IPS-20b (cell line): ENCODE results near the gene WHRN.

Experiments used
- H3K27ac ChIP-seq: one replicate; pipeline ENCODE4 v1.5.1; 2013; ENCODE audit warnings: low read length
- H3K27me3 ChIP-seq: 2 replicates; pipeline ENCODE4 v1.6.1; 2013; ENCODE audit warnings: mild to moderate bottlenecking, low read length, inconsistent platforms; ENCODE audit not compliant: insufficient read depth
- H3K36me3 ChIP-seq: 2 replicates; pipeline ENCODE4 v1.6.1; 2013; ENCODE audit warnings: low read depth, mild to moderate bottlenecking, inconsistent platforms, low read length, moderate library complexity; ENCODE audit not compliant: insufficient read depth
- H3K4me1 ChIP-seq: 2 replicates; pipeline ENCODE4 v1.6.1; 2013; ENCODE audit warnings: mild to moderate bottlenecking, control low read depth, inconsistent platforms, low read length, moderate library complexity; ENCODE audit not compliant: insufficient read depth
- H3K4me3 ChIP-seq: 2 replicates; pipeline ENCODE4 v1.5.1; 2013; ENCODE audit warnings: mild to moderate bottlenecking, low read length, inconsistent platforms
- H3K9ac ChIP-seq: 2 replicates; pipeline ENCODE4 v1.6.1; 2013; ENCODE audit warnings: low read depth, mild to moderate bottlenecking, inconsistent platforms, low read length, moderate library complexity
- H3K9me3 ChIP-seq: 2 replicates; pipeline ENCODE4 v1.6.1; 2013; ENCODE audit warnings: mild to moderate bottlenecking, low read depth, low read length, inconsistent platforms; ENCODE audit not compliant: insufficient read depth

Gene WHRN

GRCh38 chr9:114488398-114489129 is 16.7 kb downstream of the WHRN start:
- no peak overlapping the region for H3K4me3 ChIP-seq
- no peaks in the 10 kb centered on the region for H3K36me3 ChIP-seq
- H3K27me3 ChIP-seq: no peaks in the 10 kb centered on the region
- H3K9me3 ChIP-seq: no peaks in the 10 kb centered on the region
- no peak overlapping the region for H3K27ac ChIP-seq
- no peaks in the 10 kb centered on the region for H3K4me1 ChIP-seq
- no peak overlapping the region for H3K9ac ChIP-seq

GRCh38 chr9:114487607-114488300 is 17.5 kb downstream of the WHRN start:
- no peak overlapping the region for H3K4me3 ChIP-seq
- no peaks in the 10 kb centered on the region for H3K27me3 ChIP-seq
- no peak overlapping the region for H3K9ac ChIP-seq
- no peaks in the 10 kb centered on the region for H3K36me3 ChIP-seq
- no peaks in the 10 kb centered on the region for H3K4me1 ChIP-seq
- no peak overlapping the region for H3K27ac ChIP-seq
- H3K9me3 ChIP-seq: no peaks in the 10 kb centered on the region

- Histone ChIP-seq H3K9me3 (no peaks in the 10 kb centered on the region), H3K9ac (no peak overlapping the region), H3K27me3 (no peaks in the 10 kb centered on the region), H3K4me3 (no peak overlapping the region), H3K27ac (no peak overlapping the region), H3K36me3 (no peaks in the 10 kb centered on the region), H3K4me1 (peaks cover 3% of the 10 kb centered on the region; the same call in 1 of the 2 replicates)
Measured at GRCh38 chr9:114486205-114486963, 18.9 kb downstream of the WHRN start.

- H3K9ac ChIP-seq: no peak overlapping the region
- H3K36me3 ChIP-seq: no peaks in the 10 kb centered on the region
- H3K9me3 ChIP-seq: no peaks in the 10 kb centered on the region
- H3K4me3 ChIP-seq: no peak overlapping the region
- H3K27ac ChIP-seq: no peak overlapping the region
- H3K27me3 ChIP-seq: no peaks in the 10 kb centered on the region
- peaks cover 3% of the 10 kb centered on the region; the same call in 1 of the 2 replicates for H3K4me1 ChIP-seq
Measured at GRCh38 chr9:114484854-114485443, 20.3 kb downstream of the WHRN start.

- no peak overlapping the region for H3K4me3 ChIP-seq
- no peak overlapping the region for H3K9ac ChIP-seq
- H3K27ac ChIP-seq: no peak overlapping the region
- no peaks in the 10 kb centered on the region for H3K36me3 ChIP-seq
- no peaks in the 10 kb centered on the region for H3K9me3 ChIP-seq
- H3K4me1 ChIP-seq: peaks cover 3% of the 10 kb centered on the region; the same call in 1 of the 2 replicates
- no peaks in the 10 kb centered on the region for H3K27me3 ChIP-seq
Measured at GRCh38 chr9:114484215-114484853, 20.9 kb downstream of the WHRN start.

DNA sequence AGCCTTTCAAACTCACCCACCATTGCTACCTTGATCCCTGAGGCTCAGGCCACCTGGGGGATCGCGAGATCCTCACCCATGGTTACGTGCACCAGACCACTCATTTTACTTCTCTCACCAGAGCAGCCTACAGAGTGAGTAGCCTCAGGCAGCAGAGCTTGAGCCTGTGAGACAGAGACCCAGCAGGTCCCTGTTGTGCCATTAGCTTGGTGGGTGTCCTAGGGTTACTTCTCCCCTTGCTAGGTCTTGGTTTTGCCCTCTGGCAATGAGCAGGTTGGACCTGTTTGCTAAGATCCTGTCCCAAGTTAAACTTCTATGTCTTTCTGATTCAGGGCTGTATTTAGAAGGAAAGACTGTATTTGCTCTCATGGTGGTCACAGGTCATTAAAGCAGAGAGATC is 21.8 kb downstream of the WHRN start:
- Histone ChIP-seq H3K27me3 (no peaks in the 10 kb centered on the region), H3K27ac (no peak overlapping the region), H3K4me3 (no peak overlapping the region), H3K9me3 (no peaks in the 10 kb centered on the region), H3K9ac (no peak overlapping the region), H3K4me1 (peaks cover 3% of the 10 kb centered on the region; the same call in 1 of the 2 replicates), H3K36me3 (no peaks in the 10 kb centered on the region)

DNA sequence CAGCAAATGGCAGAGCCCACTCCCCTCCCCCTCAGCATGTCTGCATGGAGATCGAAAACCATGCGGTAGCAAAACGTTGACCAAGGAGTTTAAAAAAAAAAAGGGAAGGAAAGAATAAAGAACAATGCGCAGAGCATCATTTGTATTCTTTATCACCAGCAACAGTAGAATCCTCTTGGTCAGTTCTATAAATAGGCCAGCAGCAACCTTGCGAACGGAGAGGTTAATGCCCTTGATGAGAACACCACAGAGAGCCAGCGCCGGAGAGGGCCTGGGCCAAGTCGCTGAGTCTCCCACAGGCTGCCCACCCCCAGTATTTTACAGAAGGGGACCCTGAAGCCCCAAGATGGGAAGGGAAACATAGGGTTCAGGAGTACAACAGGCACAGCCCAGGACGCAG is 22.7 kb downstream of the WHRN start:
- no peaks in the 10 kb centered on the region for H3K36me3 ChIP-seq
- no peaks in the 10 kb centered on the region for H3K27me3 ChIP-seq
- H3K9me3 ChIP-seq: no peaks in the 10 kb centered on the region
- no peak overlapping the region for H3K9ac ChIP-seq
- H3K4me3 ChIP-seq: no peak overlapping the region
- H3K27ac ChIP-seq: no peak overlapping the region
- H3K4me1 ChIP-seq: peaks cover 3% of the 10 kb centered on the region; the same call in 1 of the 2 replicates

DNA sequence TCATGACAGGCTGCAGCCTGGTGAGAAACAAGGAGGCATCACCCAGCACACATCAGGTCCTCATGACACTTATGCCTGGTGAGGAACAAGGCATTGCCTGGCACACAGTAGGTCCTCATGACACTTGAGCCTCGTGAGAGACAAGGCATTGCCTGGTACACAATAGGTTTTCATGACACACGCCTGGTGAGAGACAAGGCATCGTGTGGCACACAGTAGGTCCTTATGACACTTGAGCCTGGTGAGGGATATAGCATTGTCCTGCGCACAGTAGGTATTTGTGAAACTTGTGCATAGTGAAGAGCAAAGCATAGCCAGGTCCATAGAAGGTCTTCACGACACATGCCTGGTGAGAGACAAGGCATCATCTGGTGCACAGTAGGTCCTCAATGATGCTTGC is 23.5 kb downstream of the WHRN start:
- H3K4me1 ChIP-seq: peaks cover 3% of the 10 kb centered on the region; the same call in 1 of the 2 replicates
- H3K9me3 ChIP-seq: no peaks in the 10 kb centered on the region
- no peaks in the 10 kb centered on the region for H3K27me3 ChIP-seq

GRCh38 chr9:114480746-114481435 is 24.4 kb downstream of the WHRN start:
- Histone ChIP-seq H3K4me1 (peaks cover 3% of the 10 kb centered on the region; the same call in 1 of the 2 replicates), H3K9ac (no peak overlapping the region), H3K4me3 (no peak overlapping the region), H3K27me3 (no peaks in the 10 kb centered on the region), H3K27ac (no peak overlapping the region), H3K9me3 (no peaks in the 10 kb centered on the region), H3K36me3 (no peaks in the 10 kb centered on the region)

More for the DNA sequence above, 23.5 kb downstream of the WHRN start:
- Histone ChIP-seq H3K27ac (no peak overlapping the region), H3K36me3 (no peaks in the 10 kb centered on the region), H3K9ac (no peak overlapping the region), H3K4me3 (no peak overlapping the region)

GRCh38 chr9:114478871-114479270 is 26.4 kb downstream of the WHRN start:
- peaks cover 3% of the 10 kb centered on the region; the same call in 1 of the 2 replicates for H3K4me1 ChIP-seq
- H3K27me3 ChIP-seq: no peaks in the 10 kb centered on the region
- no peak overlapping the region for H3K27ac ChIP-seq

More at GRCh38 chr9:114478871-114479270, 26.4 kb downstream of the WHRN start:
- Histone ChIP-seq H3K36me3 (no peaks in the 10 kb centered on the region), H3K9ac (no peak overlapping the region), H3K4me3 (no peak overlapping the region), H3K9me3 (no peaks in the 10 kb centered on the region)
